NCI-H2081 treated with DMSO at 0.1 percent for 48 hours (cell line): ENCODE measurements around the gene WWOX.

Experiments
- DNase-seq: peaks from one replicate; lab custom pipeline; 2025; lab: John Stamatoyannopoulos, UW

WWOX gene

DNA sequence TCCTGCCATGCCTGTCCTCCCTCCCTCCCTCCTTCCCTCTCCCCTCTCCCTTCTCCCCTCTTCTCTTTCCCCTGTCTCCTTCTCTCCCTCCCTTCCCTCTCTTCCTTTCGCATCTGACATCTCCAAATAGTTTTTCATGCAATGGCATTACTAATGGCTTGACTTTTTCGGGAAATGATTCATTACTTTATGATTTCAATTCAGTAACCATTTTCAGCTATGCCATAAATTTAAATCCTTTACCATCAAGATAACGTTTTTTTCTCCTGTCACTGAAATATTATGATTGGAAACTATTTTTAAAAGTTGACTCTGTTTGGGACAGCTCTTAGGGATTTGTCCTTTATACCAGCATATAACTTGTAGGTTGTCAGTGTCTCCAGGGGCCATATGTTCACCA, 201.0 kb downstream of the WWOX start:
- DNase-seq = no peak

DNA sequence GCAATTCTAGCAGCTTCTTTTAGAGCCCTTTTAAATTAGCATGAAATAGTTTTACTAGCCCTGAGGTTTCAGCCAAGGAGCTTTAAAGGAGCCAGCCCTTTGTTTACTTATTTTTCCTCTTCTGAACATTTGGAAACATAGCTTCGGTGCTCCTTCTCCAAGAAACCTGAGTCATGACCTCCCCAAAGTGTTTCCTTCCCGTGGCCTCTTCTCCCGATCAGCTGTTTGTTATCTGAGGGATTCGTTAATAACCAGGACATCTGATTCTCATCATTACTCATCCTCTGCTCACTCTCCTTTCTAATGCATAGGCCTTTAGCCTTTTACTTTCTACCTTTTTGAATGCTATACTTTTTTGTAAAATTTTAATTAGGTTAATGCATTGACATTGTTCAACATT, 204.5 kb downstream of the WWOX start:
- DNase-seq = no peak

DNA sequence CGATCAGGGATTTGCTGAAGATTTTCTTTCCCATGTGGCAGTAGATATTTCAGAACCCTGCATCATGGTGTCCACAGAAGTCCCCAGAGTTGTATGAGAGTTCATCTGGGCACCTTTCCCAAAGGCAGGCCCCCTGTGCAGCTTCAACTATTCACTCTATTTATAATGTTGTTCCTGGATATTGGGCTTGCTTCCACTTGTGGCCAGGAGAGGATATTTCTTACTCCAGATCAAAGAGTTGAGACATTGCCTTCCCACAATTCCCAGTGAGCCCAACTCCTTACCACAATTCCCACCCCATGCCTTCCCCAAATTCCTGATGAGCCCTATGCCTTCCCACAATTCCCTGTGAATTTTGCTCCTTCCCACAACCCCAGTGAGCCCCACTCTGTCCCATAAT, 206.9 kb downstream of the WWOX start:
- no peak for DNase-seq

DNA sequence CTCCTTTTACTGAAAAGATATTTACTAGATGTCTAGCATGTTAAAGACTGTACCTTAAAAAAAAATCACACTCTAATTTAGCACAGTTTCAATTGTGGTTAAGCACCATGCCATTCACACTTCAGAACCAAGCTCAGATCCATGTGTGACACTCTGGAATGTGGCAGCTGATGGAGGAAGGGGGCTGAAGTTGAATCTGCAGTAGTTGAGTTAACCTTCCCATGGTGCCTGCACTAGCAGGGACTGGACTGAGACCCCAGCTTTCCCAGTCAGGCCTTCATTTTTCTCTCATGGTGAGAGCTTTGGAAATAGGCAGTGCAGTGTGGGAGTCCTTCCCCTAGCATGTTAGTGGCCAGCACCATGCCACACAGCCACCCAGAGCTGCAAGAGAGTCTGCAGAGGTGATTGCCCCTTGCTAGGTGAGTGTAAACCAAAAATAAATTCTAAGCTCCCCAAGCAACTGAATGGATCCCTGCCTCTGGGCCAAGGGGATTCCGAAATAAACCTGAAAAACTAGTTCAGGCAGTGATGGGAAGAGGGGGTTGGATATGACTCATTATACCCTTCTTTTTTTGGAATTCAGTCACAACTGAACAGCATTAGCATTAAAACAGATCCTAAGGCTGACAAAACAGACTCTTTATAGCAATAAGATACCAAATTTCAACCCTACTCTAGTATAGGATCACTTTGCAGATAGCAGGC, 208.5 kb downstream of the WWOX start:
- no peak for DNase-seq

DNA sequence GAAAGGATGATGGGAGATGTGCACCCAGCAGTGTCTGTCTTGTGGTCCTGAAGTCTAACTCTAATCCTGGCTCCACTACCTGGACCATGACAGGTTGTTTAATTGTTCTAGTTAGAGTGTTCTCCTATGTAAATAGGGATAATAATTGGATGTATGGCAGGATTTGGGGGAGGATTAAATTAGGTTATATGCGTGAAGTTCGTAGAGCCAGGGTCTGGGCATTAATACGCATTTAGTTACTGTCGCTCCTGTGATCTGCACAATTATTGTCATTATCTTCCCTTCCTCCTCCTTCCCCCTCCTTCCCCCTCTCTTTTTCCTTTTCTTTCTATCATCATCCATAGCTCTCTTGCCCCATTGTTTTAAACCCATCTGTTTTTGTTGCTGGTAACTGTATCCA, 210.3 kb downstream of the WWOX start:
- no peak for DNase-seq

DNA sequence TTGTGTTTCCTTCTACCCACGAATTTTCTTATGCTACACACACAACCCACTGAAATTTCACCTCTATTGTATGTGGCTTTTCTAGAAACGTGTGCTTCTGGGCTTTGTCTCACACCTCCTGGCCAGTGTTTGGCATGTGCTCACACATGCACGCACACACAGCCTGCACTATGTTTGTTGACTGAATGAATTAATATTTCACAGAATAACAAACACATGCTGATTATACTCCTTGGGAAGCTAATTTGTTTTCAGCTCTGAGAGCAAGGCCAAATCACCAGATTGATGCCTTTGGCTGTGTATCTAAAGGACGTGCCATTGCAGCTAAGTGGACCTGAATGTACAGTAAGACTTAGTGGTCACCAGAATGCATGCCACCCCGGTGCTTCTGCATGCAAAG, 210.7 kb downstream of the WWOX start:
- DNase-seq = no peak

DNA sequence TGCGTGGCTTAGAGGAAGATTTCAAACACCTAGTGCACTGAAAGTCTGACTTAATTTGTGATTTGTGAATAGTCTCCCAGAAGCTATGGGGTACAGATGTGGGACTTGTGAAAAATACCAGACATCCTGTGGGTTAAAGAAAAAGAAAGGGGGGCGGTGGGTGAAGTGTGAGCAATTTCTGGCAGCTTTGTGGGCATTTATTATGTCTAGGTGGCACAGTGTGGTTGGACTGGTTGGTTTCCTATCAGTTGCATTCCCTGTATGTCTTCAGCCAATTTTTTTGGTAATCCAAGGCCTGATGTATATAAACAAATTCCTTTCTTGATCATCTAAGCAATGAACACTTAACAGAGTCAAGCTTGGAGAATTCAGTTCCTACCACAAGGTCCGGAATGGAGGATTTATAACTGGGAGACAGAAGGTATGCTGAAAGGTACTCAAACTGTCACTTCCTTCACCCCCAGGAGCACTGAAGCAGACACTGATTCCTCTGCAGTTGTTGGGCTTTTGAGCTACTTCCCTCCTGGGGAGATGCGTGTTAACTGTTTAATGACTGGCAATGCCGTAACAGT, 211.6 kb downstream of the WWOX start:
- DNase-seq = no peak

DNA sequence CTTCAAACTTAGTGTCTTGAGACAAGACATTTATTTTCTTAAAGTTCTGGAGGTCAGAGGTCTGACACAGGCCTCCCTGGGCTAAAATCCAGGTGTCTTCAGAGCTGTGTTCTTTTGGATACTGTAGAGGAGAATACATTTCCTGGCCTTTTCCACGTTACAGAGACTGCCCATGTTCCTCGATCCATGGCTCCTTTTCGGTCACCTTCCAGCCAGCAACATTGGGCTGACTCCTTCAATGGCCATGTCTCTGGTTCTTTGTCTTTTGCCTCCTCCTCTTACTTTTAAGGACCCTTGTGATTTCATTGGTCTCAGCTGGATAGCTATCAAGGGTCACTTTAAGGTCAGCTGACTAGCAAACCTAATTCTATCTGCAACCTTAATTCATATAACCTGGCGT, 212.4 kb downstream of the WWOX start:
- DNase-seq = no peak

DNA sequence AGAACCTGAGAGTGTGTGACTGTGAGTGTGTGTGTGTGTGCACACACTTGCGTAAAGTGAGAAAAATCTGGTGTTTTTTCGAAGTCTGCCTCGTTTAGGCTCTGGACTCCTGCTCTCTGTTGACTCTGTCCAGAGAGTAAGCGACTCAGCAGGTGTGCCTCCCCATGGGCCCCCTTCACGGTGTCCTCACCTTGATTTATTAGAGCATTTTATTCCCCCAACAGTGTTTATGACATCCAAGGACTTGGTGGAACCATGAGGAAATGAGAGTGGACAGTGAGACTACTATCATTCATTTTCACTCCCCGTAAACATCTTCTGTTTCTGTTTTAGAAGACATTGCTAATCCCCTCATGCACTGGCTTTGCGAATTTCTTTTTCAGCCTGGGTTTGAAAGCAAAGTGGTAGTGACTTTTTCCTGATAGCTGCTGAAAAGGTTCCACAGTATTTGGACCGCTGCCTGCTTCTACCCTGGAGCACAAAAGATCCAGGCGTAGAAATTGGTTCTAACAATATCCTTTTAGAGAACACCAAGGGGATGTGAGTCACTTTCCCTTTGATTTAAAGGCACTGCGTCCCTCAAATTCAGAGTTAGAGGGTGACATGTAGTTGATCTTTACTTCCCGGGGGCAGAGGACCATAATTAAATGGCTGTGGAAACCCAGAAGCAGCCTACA, 218.2 kb downstream of the WWOX start:
- DNase-seq = no peak

DNA sequence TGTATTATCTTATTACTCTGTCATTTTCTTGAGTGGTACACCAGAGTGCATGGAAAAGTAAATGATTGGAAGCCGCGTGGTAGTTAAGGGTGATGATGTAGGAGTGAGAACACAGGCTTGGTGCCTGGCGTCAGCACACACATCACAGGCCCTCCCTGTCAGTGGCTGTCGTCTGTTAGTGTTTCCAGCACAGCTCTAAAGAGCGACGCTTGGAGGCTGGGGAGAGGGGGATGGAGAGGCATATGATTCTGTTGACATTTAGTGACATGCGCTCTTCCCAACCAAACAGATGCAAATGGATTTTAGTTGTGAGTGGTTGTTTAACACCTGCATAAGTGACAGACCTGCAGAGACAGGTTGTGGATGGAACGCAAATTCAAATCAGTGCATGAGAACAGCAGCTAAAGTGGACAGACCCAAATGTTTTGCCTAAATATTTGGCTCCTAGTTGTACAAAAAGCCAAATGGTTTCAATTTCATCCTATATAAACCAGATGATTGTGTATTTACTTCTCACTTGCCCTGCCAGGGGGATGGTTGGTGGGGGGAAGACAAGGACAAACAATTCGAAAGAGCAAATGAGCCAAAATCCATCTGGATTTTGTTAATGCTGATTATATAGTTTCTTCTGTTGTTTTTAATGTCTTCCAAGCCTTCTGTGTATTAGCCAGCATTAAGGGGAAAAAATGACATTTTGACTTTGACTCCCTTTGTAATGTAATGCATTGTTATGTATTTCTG, 222.3 kb downstream of the WWOX start:
- no peak for DNase-seq

DNA sequence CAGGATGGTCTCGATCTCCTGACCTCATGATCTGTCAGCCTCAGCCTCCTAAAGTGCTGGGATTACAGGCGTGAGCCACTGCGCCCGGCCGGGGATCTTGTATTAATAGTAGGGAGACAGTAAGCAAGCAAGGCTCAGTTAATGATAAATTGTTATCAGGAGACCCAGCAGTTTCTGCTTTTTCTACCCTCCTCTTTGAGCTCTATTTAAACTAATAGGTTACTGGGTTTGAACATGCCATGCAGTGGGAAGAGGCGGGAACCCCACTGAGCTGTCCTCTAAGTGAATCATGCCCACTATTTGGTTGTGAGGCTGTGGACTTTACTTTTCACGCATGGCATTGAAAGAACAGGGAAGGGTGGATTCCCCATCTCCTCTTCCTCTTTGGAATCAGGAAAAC, 223.9 kb downstream of the WWOX start:
- no peak for DNase-seq

DNA sequence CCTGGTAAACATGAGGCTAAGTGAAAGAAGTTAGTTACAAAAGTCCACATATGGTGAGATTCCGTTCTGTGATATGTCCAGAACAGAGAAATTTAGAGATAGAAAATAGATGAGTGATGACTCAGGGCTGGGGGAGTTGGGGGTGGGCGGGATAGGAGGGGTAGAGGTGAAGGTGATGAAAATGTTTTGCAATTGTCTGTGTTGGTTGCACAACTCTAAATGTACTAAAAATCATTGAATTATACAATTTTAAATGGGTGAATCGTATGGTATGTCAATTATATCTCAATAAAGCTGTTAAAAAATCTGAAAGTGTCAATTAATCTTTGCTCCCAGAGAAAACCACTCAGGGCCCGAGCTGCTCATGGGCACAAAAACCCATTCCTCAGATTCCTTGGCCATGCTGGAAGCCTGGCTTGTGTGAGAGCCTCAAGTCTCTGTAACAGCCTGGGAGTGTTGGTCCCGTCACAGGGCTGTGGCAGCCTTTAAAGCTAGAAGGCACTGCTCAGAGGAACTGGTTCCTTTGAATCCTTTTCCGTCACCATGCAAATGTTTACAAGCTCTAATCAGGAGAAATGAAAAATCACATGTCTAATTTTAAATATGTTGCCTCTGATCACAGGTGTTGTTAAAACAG, 225.3 kb downstream of the WWOX start:
- no peak for DNase-seq

DNA sequence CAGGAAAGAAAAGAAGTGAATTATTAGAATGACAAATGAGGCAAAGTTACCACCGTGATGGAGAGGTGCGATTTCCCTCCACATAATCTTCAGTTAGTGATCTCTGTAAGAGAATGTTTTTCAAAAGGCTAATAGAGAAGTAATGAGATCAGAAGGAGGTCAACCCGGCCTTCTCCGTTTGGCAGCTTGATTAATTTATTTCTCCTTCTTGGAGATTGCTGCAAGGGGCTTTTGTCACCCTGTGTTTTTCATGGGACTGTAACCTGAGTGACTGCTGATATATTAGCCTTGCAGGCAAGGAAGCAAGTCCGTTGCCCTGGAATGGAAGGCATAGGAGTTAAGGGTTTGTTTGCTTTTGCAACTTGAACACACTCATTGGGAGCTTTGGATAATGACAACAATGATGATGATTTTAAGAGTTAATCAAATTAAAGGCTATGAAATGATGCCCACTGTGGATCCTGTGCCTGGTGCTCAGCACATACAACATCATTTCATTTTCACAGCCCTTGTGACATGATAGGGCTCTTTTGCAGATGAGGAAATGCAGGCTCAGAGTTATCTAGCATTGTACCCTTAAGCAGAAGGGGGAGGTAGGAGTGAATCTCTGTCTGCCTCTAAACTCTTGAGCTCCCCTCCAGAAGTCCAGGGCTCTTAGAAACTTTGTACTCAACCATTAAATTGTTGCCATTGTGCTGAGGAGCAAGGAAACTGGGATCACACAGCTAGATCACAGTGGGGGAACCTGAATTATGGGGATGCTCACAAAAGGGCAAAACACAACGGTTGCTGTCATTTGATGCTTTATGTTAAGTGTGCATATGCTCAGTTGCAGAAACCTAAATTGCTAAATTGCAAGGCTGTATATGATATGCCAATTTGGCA, 226.3 kb downstream of the WWOX start:
- no peak for DNase-seq

DNA sequence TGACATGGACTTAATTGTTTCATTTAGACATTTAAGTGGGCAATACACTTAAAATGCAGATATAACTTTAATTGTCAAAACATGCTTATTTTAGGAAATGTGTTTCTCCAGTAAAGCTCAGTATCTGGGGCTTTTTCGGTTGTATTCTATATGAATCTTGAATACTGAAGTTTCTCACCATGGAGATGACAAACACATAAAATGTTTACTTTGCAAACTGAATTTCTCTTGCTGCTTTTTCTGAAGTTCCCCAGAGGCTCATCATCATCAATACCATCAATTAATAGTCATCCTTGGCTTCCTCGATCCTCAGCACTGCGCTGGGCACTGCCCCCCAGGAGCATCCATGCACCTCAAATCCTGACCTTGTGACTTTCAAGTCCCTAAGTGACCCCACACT, 227.3 kb downstream of the WWOX start:
- DNase-seq = no peak

DNA sequence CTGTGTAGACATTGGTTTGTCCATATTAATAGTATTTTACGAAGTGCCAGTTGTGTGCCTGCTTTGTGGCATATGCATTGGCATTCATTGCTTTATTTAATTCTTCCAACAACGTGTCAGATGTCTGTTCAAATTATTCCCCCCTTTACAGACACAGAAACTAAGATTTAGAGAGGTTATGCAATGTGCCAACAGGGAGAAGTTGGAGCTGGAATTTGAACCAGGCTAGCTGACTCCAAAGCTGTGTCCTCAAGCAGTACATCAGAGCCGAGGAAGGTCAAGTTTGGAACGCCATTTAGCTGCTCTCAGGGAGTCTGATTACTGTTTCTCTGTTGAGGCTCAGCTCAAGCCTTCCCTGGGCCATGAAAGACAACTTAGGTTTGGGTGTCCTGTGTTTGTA, 232.3 kb downstream of the WWOX start:
- no peak for DNase-seq

DNA sequence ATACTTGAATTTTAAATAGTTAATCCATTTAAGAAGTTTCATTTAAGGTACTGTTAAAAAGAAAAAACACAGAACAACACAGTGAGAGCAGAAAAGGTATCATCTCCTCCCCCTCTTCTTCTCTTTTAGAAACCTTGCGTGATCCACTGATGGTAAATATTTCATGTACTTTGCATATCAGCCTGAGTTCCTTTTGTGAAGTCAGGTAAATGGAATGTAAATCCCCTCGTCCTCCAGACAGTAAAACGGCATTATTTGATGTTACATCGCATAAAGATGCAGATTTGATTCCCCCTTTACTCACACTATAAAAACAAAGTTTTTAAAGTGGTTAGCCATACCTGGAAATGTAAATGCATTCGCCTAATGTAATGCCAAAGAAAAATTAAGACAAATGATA, 234.4 kb downstream of the WWOX start:
- DNase-seq = no peak

DNA sequence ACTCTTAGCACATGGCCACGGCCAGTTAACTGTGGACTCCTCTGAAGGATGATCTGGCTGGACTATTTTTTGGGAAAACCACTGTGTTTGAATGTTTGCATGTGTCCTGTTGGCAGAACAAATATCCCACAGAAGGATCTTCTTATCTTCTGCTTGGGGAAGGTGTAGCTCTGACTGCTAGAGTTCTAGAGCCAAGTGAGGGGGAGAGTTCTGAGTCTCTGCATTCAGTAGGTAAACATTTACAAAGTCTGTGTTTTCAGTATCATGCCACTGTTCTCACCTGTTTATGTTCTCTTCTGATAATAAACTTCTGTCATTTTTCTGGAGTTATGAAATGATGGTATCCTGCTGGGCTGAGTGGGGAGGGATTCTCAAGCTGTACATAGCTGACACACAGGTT, 241.1 kb downstream of the WWOX start:
- DNase-seq = no peak

DNA sequence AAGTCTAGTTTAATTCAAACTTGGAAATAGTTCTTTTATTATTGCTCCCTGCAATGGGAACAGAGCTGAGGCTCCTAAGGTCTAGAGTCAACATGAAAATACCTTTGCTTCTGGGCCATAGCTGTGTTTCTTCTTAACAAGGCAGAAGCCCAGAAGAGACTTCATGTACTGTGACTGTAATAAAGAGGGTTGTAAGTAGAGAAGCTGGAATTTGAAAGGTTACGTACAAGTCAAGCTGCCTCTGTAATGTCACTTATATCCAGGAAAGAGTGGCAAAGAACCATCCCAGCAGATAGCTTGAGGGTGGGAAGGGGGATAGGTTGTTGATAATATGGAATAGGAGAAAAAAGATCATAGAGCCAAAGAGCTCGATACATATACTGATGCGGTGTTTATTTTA, 248.6 kb downstream of the WWOX start:
- DNase-seq = no peak

DNA sequence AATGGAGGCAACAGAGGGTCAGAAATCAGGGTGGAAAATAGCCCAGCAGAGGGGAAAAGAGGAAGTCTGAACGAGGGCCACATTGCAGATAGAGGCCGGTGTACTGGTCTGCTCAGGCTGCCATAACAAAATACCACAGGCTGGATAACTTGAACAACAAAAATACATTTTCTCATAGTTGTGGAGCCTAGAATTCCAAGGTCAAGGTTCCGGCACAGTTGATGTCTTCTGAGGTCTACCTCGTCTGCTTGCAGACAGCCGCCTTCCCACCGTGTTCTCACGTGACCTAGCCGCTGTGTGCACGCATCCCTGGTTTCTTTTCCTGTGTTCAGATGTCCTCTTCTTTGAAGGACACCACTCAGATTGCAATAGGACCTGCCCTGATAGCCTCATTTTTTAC, 249.4 kb downstream of the WWOX start:
- no peak for DNase-seq

DNA sequence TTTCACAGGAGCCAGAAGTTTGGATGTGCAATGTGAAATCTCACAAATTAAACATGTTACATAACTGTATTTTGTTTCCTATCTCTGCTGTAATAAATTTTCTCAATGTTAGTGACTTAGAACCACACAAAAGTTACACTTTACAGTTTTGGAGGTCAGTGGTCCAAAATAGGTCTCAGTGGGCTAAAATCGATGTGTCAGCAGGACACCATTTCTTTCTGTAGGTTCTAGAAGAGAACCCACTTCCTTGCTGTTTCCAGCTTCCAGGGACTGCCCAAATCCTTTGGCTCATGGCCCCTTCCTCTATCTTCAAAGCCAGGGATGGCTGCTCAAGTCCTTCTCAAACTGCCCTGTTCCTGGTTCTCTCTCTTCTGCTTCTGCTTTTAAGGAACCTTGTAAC, 252.7 kb downstream of the WWOX start:
- DNase-seq = no peak

DNA sequence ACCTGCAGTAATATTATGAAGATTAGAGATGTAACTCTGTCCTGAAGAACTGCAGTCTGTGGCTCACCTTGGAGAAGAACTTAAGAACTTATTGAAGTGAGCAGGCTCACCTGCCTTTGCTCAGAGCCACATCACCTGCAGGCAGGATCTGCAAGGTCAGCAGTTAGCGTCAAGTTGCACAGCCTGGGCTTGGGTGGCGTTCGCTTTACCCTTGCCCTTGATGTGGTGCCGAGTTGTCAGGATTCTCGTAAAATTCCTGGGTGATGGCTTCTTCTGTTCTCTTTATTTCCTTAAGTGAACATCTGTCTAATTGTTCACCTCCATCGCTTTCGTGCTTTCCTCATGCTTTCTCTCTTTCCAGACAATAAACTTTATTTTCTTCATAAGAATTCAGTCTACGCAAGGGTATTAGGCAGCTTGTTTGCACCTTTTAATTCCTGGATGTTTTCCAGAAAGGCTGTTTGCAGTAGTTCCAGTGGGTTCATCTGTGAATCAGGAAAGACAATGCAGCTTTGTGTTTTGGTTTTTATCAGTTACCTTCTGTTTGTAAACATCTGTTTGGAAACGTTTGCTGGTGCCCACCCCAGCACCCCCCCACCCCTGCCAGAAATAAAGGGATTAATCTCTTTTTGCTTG, 254.3 kb downstream of the WWOX start:
- DNase-seq = no peak
